ENCODE data around the gene KCNG4. TPM values are rescaled to one million over a fixed set of nuclear protein-coding genes. Genes with fewer than 3 reads are reported as not detected.
"Not testable (repeated sequence)": the region's sequence is repeated elsewhere in the genome, so short reads cannot be mapped to it uniquely, and the experiment has no call there.

The KCNG4 gene
- polyA plus RNA-seq, 3 donors from 2014 or later: not detected

GRCh38 chr16:84220851-84221250, 19.0 kb downstream of the KCNG4 start:
- no peak overlapping the region for H3K4me3 Mint-ChIP-seq
- no peaks in the 10 kb centered on the region for H3K36me3 Mint-ChIP-seq
- no peak for DNase-seq
- H3K27me3 Mint-ChIP-seq (ENCODE audit: low read depth in 3 of 3): peaks cover 0 to 6% (median 4%) of the 10 kb centered on the region in 3 donors
- no peaks in the 10 kb centered on the region for H3K4me1 Mint-ChIP-seq
- no peak overlapping the region for H3K27ac Mint-ChIP-seq
- no peaks in the 10 kb centered on the region for H3K9me3 Mint-ChIP-seq

- DNase-seq: no peak
- Mint-ChIP-seq H3K36me3 (no peaks in the 10 kb centered on the region), H3K4me3 (no peak overlapping the region), H3K27ac (no peak overlapping the region), H3K9me3 (no peaks in the 10 kb centered on the region), H3K27me3 (ENCODE audit: low read depth in 3 of 3) (peaks cover 0 to 6% (median 4%) of the 10 kb centered on the region in 3 donors), H3K4me1 (no peaks in the 10 kb centered on the region)
Measured at GRCh38 chr16:84218956-84219355, 20.9 kb downstream of the KCNG4 start.

- no peaks in the 10 kb centered on the region for H3K4me1 Mint-ChIP-seq
- no peak overlapping the region for H3K4me3 Mint-ChIP-seq
- peaks cover 0 to 6% (median 2%) of the 10 kb centered on the region in 3 donors for H3K27me3 Mint-ChIP-seq (ENCODE audit: low read depth in 3 of 3)
- H3K27ac Mint-ChIP-seq: no peak overlapping the region
- H3K36me3 Mint-ChIP-seq: no peaks in the 10 kb centered on the region
- DNase-seq: no peak
- H3K9me3 Mint-ChIP-seq: peaks cover 0 to under 1% (median 0%) of the 10 kb centered on the region in 6 donors
Measured at GRCh38 chr16:84218176-84218823, 21.5 kb downstream of the KCNG4 start.

GRCh38 chr16:84216144-84216543, 23.7 kb downstream of the KCNG4 start:
- H3K4me1 Mint-ChIP-seq; H3K4me3 Mint-ChIP-seq; H3K9me3 Mint-ChIP-seq; H3K27me3 Mint-ChIP-seq (ENCODE audit: low read depth in 3 of 3); H3K27ac Mint-ChIP-seq; H3K36me3 Mint-ChIP-seq; DNase-seq: not testable (repeated sequence)

GRCh38 chr16:84215531-84215930, 24.3 kb downstream of the KCNG4 start:
- no peaks in the 10 kb centered on the region for H3K36me3 Mint-ChIP-seq
- H3K9me3 Mint-ChIP-seq: peaks cover 0 to 2% (median 0%) of the 10 kb centered on the region in 6 donors

GRCh38 chr16:84214451-84215066, 25.3 kb downstream of the KCNG4 start:
- no peaks in the 10 kb centered on the region for H3K4me1 Mint-ChIP-seq
- H3K27me3 Mint-ChIP-seq (ENCODE audit: low read depth in 3 of 3): peaks cover 0 to 8% (median 0%) of the 10 kb centered on the region in 3 donors
- no peaks in the 10 kb centered on the region for H3K36me3 Mint-ChIP-seq
- H3K4me3 Mint-ChIP-seq: no peak overlapping the region
- no peak overlapping the region for H3K27ac Mint-ChIP-seq
- peaks cover 0 to 2% (median 0%) of the 10 kb centered on the region in 6 donors for H3K9me3 Mint-ChIP-seq
- no peak for DNase-seq

More at GRCh38 chr16:84215531-84215930, 24.3 kb downstream of the KCNG4 start:
- Mint-ChIP-seq H3K27me3 (ENCODE audit: low read depth in 3 of 3) (peaks cover 0 to 7% (median 0%) of the 10 kb centered on the region in 3 donors), H3K4me3 (no peak overlapping the region), H3K4me1 (no peaks in the 10 kb centered on the region), H3K27ac (no peak overlapping the region)
- DNase-seq: no peak

- Mint-ChIP-seq H3K4me1 (no peaks in the 10 kb centered on the region), H3K4me3 (no peak overlapping the region), H3K36me3 (no peaks in the 10 kb centered on the region), H3K27ac (no peak overlapping the region), H3K27me3 (ENCODE audit: low read depth in 3 of 3) (peaks cover 0 to 8% (median 0%) of the 10 kb centered on the region in 3 donors), H3K9me3 (peaks cover 0 to 2% (median 0%) of the 10 kb centered on the region in 6 donors)
- DNase-seq: no peak
Measured at GRCh38 chr16:84212631-84213030, 27.2 kb downstream of the KCNG4 start.

GRCh38 chr16:84212154-84212553, 27.7 kb downstream of the KCNG4 start:
- no peaks in the 10 kb centered on the region for H3K4me1 Mint-ChIP-seq
- no peaks in the 10 kb centered on the region for H3K36me3 Mint-ChIP-seq
- DNase-seq: no peak
- H3K9me3 Mint-ChIP-seq: peaks cover 0 to 2% (median 0%) of the 10 kb centered on the region in 6 donors
- no peak overlapping the region for H3K27ac Mint-ChIP-seq
- no peak overlapping the region for H3K4me3 Mint-ChIP-seq
- peaks cover 0 to 8% (median 0%) of the 10 kb centered on the region in 3 donors for H3K27me3 Mint-ChIP-seq (ENCODE audit: low read depth in 3 of 3)

GRCh38 chr16:84209989-84210388, 29.8 kb downstream of the KCNG4 start:
- Mint-ChIP-seq H3K9me3 (peaks cover 0 to 2% (median 0%) of the 10 kb centered on the region in 6 donors), H3K27me3 (ENCODE audit: low read depth in 3 of 3) (peaks cover 0 to 6% (median 2%) of the 10 kb centered on the region in 3 donors), H3K27ac (no peak overlapping the region), H3K4me3 (no peak overlapping the region), H3K36me3 (no peaks in the 10 kb centered on the region), H3K4me1 (no peaks in the 10 kb centered on the region)
- no peak for DNase-seq

- H3K27me3 Mint-ChIP-seq (ENCODE audit: low read depth in 3 of 3): peaks cover 0 to 6% (median 4%) of the 10 kb centered on the region in 3 donors
- no peak overlapping the region for H3K4me3 Mint-ChIP-seq
- no peak for DNase-seq
- H3K27ac Mint-ChIP-seq: peak overlapping the region in 1 of 6 donors; percentile 60
- H3K9me3 Mint-ChIP-seq: no peaks in the 10 kb centered on the region
- no peaks in the 10 kb centered on the region for H3K4me1 Mint-ChIP-seq
- H3K36me3 Mint-ChIP-seq: no peaks in the 10 kb centered on the region
Measured at GRCh38 chr16:84207879-84208278, 31.9 kb downstream of the KCNG4 start.

- no peaks in the 10 kb centered on the region for H3K9me3 Mint-ChIP-seq
- no peaks in the 10 kb centered on the region for H3K36me3 Mint-ChIP-seq
Measured at GRCh38 chr16:84207251-84207650, 32.6 kb downstream of the KCNG4 start.

GRCh38 chr16:84205976-84206691, 33.7 kb downstream of the KCNG4 start:
- no peak for DNase-seq
- Mint-ChIP-seq H3K36me3 (no peaks in the 10 kb centered on the region), H3K4me1 (no peaks in the 10 kb centered on the region), H3K27me3 (ENCODE audit: low read depth in 3 of 3) (peaks cover under 1 to 6% (median 4%) of the 10 kb centered on the region in 3 donors), H3K9me3 (no peaks in the 10 kb centered on the region), H3K27ac (no peak overlapping the region), H3K4me3 (no peak overlapping the region)

More at GRCh38 chr16:84207251-84207650, 32.6 kb downstream of the KCNG4 start:
- H3K27ac Mint-ChIP-seq: no peak overlapping the region
- no peak overlapping the region for H3K4me3 Mint-ChIP-seq
- H3K27me3 Mint-ChIP-seq (ENCODE audit: low read depth in 3 of 3): peaks cover 0 to 6% (median 4%) of the 10 kb centered on the region in 3 donors
- no peak for DNase-seq
- no peaks in the 10 kb centered on the region for H3K4me1 Mint-ChIP-seq

- not testable (repeated sequence) for H3K4me3 Mint-ChIP-seq; H3K27ac Mint-ChIP-seq; H3K4me1 Mint-ChIP-seq; H3K9me3 Mint-ChIP-seq; H3K36me3 Mint-ChIP-seq; DNase-seq; H3K27me3 Mint-ChIP-seq (ENCODE audit: low read depth in 3 of 3)
Measured at GRCh38 chr16:84205123-84205522, 34.7 kb downstream of the KCNG4 start.

- H3K4me1 Mint-ChIP-seq; H3K9me3 Mint-ChIP-seq; H3K27ac Mint-ChIP-seq; H3K36me3 Mint-ChIP-seq; DNase-seq; H3K4me3 Mint-ChIP-seq; H3K27me3 Mint-ChIP-seq (ENCODE audit: low read depth in 3 of 3): not testable (repeated sequence)
Measured at GRCh38 chr16:84204551-84204950, 35.3 kb downstream of the KCNG4 start.

Data from immature natural killer cell (primary cell).